Colonic mucosa (tissue), 4 donors: ENCODE measurements around the gene SETD2. TPM values are rescaled to one million over a fixed set of nuclear protein-coding genes. Genes with fewer than 3 reads are reported as not detected.
"Not testable (repeated sequence)": the region's sequence is repeated elsewhere in the genome, so short reads cannot be mapped to it uniquely, and the experiment has no call there.

Experiments used
- DNase-seq: peaks from one replicate; pipeline ENCODE4 v3.0.0-alpha.2; 2020
- H3K27ac ChIP-seq: fragments of 200-600 bp; one replicate; pipeline ENCODE4 v1.8.0; 2021
- H3K27me3 ChIP-seq: fragments of 200-600 bp; one replicate; pipeline ENCODE4 v1.8.0; 2021
- H3K36me3 ChIP-seq: fragments of 200-600 bp; one replicate; pipeline ENCODE4 v1.8.0; 2021
- H3K4me1 ChIP-seq: fragments of 200-600 bp; one replicate; pipeline ENCODE4 v1.8.0; 2021; ENCODE audit warnings: mild to moderate bottlenecking
- H3K4me3 ChIP-seq: fragments of 200-600 bp; one replicate; pipeline ENCODE4 v1.8.0; 2021
- H3K9ac ChIP-seq, 2 donors: one replicate each; pipeline ENCODE4 v1.7.0; 2013; ENCODE audit warnings: control low read depth in 2 of 2, low read depth in 2 of 2, low read length in 2 of 2
- H3K9me3 ChIP-seq: fragments of 200-600 bp; one replicate; pipeline ENCODE4 v1.8.0; 2021
- intact Hi-C: fragments of 100-400 bp; cut with DNase I; formaldehyde crosslinking; loops from one replicate; pipeline ENCODE4 v1.14.1; 2022
- total RNA-seq, 2 donors: library from RNA; stranded (reverse); fragmentation: NEBNext Ultra II Directional in 1 of 2; extraction: Animal tissue kit (Norgen Biotek cat#: 25700) in 1 of 2; gene quantifications; one replicate each; pipeline ENCODE4 v1.2.1, GENCODE V29; 2021
- TF ChIP-seq, protein P1 (sequence below): fragments of 200-600 bp; IDR thresholded peaks from one replicate; pipeline ENCODE4 v1.8.0; 2022; ENCODE audit warnings: antibody characterized with exemption, mild to moderate bottlenecking
- donor health status: healthy.
- donor health status: DM: no; HTN: no; CAD: no.
- donor health status: DM: no; HTN: no; CAD: no.

Gene SETD2
- total RNA-seq, 2 donors from 2014 or later = 39.5 to 48.6 TPM

DNA sequence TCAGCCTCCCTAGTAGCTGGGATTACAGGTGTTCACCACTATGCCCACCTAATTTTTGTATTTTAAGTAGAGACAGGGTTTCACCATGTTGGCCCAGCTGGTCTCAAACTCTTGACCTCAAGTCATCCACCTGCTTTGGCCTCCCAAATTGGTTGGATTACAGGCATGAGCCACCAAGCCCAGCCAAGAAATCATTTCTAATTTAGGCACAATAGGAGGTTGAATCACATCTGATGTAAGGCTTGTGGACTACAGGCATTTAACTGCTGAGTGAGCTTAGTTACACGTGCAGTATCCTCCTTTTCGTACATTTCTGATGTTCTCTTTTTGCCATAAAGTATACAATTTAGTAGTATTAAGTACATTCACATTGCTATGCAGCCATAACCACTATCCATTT is 31.1 kb upstream of the SETD2 start:
- Histone ChIP-seq H3K4me3 (no peak overlapping the region), H3K27me3 (no peaks in the 10 kb centered on the region), H3K4me1 (no peaks in the 10 kb centered on the region), H3K27ac (no peak overlapping the region), H3K9me3 (no peaks in the 10 kb centered on the region), H3K36me3 (no peaks in the 10 kb centered on the region), H3K9ac (no peak overlapping the region)
- no peak for DNase-seq
- intact Hi-C loops = no loop called here
- TF ChIP-seq, protein P1, sequence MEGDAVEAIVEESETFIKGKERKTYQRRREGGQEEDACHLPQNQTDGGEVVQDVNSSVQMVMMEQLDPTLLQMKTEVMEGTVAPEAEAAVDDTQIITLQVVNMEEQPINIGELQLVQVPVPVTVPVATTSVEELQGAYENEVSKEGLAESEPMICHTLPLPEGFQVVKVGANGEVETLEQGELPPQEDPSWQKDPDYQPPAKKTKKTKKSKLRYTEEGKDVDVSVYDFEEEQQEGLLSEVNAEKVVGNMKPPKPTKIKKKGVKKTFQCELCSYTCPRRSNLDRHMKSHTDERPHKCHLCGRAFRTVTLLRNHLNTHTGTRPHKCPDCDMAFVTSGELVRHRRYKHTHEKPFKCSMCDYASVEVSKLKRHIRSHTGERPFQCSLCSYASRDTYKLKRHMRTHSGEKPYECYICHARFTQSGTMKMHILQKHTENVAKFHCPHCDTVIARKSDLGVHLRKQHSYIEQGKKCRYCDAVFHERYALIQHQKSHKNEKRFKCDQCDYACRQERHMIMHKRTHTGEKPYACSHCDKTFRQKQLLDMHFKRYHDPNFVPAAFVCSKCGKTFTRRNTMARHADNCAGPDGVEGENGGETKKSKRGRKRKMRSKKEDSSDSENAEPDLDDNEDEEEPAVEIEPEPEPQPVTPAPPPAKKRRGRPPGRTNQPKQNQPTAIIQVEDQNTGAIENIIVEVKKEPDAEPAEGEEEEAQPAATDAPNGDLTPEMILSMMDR = no peak

DNA sequence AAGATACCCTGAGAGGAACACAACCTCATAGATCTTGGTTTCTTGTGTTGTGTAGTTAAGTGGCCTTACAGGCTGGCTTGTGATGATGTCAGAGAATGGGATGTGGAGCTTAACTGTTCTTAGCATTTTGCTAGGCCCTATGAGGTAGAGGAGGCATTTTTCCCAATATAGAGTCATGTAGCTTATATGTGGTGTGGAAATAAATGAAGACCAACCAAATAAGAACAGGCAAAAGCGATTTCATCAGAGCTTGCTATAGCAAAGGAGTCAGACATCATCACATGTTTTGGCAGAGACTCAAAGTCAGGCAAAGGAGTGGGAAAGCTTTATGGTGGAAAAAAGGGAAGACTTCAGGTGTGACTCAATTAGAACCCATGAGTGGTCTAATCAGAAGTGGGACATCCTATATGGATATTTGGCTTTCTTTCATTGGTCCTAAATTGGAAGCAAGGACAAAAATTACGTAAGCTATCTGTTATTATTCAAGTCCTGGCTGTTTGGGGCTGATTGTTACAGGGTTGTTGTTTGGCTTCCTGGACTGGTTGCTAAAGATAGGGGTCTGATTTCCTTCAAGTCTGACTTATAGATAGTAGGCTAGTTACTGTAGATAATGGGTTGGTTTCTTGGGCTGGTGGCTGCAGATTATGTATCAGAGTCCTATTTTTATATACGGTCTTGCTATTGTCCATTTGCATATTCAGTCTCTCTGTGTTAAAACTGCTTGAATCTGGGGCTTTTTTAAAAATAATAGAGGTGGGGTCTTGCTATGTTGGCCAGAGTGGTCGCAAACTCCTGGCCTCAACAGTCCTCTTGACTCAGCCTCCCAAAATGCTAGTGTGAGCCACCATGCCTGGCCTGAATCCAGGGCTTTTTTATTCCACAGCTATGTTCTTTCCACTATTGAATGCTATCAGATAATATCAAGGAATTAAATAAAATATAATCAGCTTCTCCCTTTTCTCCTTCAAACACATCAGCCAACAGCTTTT is 30.3 kb upstream of the SETD2 start:
- no peak overlapping the region for H3K4me3 ChIP-seq
- no peaks in the 10 kb centered on the region for H3K9me3 ChIP-seq
- no peaks in the 10 kb centered on the region for H3K36me3 ChIP-seq
- no peak overlapping the region for H3K27ac ChIP-seq
- intact Hi-C loops = no loop called here
- no peaks in the 10 kb centered on the region for H3K4me1 ChIP-seq
- H3K9ac ChIP-seq = no peak overlapping the region
- TF ChIP-seq, protein P1 = no peak
- no peak for DNase-seq
- no peaks in the 10 kb centered on the region for H3K27me3 ChIP-seq

DNA sequence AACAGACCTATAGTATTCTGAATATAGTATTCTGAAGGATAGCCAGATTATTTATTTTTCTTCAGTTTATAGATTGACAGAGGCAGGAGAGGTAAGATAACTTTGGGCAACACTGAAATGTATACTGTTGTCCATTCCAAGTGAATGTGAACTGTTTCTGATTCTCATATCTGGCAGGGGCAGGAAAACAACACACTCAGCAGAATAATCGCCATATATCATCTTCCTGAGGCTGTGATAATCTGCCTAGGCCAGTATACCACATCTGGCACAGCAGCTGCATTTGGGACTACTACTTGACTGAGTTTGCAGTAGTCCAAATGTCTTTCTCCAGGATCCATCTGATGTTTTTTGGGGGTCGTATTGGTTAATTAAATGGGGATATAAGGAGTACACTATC is 22.4 kb upstream of the SETD2 start:
- DNase-seq = no peak
- Histone ChIP-seq H3K27ac (no peak overlapping the region), H3K36me3 (no peaks in the 10 kb centered on the region), H3K9ac (no peak overlapping the region), H3K9me3 (no peaks in the 10 kb centered on the region), H3K27me3 (no peaks in the 10 kb centered on the region), H3K4me3 (no peak overlapping the region), H3K4me1 (no peaks in the 10 kb centered on the region)
- intact Hi-C loops = no loop called here
- TF ChIP-seq, protein P1 = no peak

DNA sequence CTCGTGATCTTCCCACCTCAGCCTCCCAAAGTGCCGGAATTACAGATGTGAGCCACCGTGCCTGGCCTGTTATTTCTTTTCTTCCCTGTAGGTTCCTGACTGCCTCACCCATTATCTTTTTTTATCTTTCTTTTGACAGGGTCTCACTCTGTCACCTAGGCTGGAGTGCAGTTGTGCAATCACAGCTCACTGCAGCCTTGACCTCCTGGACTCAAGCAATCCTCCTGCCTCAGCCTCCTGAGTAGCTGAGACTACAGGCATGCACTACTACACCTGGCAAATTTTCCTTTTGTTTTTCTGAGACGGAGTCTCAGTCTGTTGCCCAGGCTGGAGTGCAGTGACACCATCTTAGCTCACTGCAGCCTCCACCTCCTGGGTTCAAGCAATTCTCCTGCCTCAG is 17.8 kb upstream of the SETD2 start:
- H3K4me1 ChIP-seq, intact Hi-C loops, H3K27ac ChIP-seq: not testable (repeated sequence)

DNA sequence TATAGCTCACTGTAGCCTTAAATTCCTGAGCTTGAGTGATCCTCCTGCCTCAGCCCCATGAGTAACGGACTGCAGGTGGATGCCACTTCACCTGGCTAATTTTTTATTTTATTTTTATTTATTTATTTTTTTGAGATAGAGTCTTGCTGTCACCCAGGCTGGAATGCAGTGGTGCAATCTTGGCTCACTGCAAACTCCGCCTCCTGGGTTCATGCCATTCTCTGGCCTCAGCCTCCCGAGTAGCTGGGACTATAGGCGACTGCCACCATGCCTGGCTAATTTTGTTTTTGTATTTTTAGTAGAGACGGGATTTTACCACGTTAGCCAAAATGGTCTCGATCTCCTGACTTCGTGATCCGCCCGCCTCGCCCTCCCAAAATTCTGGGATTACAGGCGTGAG is 16.1 kb upstream of the SETD2 start:
- H3K4me1 ChIP-seq, H3K4me3 ChIP-seq, H3K27me3 ChIP-seq, H3K36me3 ChIP-seq, DNase-seq, intact Hi-C loops, H3K9ac ChIP-seq, H3K9me3 ChIP-seq, H3K27ac ChIP-seq: not testable (repeated sequence)

More for the DNA sequence above, 17.8 kb upstream of the SETD2 start:
- H3K9ac ChIP-seq, H3K36me3 ChIP-seq, H3K4me3 ChIP-seq, H3K27me3 ChIP-seq, H3K9me3 ChIP-seq, DNase-seq: not testable (repeated sequence)

DNA sequence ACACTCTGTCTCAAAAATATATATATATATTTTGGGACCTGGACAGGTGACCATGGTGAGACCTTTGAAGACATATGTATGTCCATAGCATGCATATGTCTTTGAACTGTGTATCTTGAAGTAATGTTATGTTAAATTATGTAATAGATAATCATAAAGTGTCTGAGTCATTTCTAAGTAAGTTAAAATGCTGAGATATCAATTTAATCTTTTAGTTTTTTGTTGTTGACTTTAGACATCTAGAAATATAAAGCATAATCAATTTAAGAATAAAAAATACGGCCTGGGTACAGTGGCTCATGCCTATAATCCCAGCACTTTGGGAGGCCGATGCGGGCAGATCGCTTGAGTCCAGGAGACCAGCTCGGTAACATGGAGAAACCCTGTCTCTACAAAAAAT is 12.7 kb upstream of the SETD2 start:
- TF ChIP-seq, protein P1 = no peak
- no peaks in the 10 kb centered on the region for H3K27me3 ChIP-seq
- H3K9me3 ChIP-seq = no peaks in the 10 kb centered on the region
- intact Hi-C loops = no loop called here
- no peaks in the 10 kb centered on the region for H3K4me1 ChIP-seq
- no peak overlapping the region for H3K4me3 ChIP-seq
- H3K9ac ChIP-seq = no peak overlapping the region
- no peak overlapping the region for H3K27ac ChIP-seq
- H3K36me3 ChIP-seq = no peaks in the 10 kb centered on the region
- no peak for DNase-seq
